ENCODE data around the gene CLEC2A. TPM values are rescaled to one million over a fixed set of nuclear protein-coding genes. Genes with fewer than 3 reads are reported as not detected.
"Not testable (repeated sequence)": the region's sequence is repeated elsewhere in the genome, so short reads cannot be mapped to it uniquely, and the experiment has no call there.

The CLEC2A gene
- polyA plus RNA-seq, 3 donors: not detected

- Histone ChIP-seq H2AFZ (ENCODE audit: insufficient read depth, low read depth, low read length, poor library complexity, severe bottlenecking) (no peak overlapping the region), H3K27me3 (ENCODE audit: control insufficient read depth in 2 of 2, insufficient read depth in 2 of 2, low read length in 2 of 2) (no peaks in the 10 kb centered on the region), H3K4me2 (replicated peaks; ENCODE audit: extremely low read depth, low read length, poor library complexity, severe bottlenecking) (peak overlapping the region; percentile 72), H3K79me2 (ENCODE audit: insufficient read depth, low read length) (peaks cover 100% of the 10 kb centered on the region), H3K9ac (ENCODE audit: insufficient read depth, low read length, poor library complexity, severe bottlenecking) (no peak overlapping the region), H3K36me3 (replicated peaks in 1 of 2; ENCODE audit: control insufficient read depth in 1 of 2, insufficient read depth in 2 of 2, low read length in 2 of 2) (peaks cover 41 to 73% of the 10 kb centered on the region in 2 donors), H3K4me3 (replicated peaks in 1 of 3; ENCODE audit: low read depth in 2 of 3, low read length in 3 of 3) (peak overlapping the region in 2 of 3 experiments; percentile 4 to 98), H3K27ac (ENCODE audit: low read depth in 1 of 2, low read length in 2 of 2) (peak overlapping the region in 1 of 2 donors; percentile 34), H4K20me1 (ENCODE audit: insufficient read depth, low read length) (peaks cover 99% of the 10 kb centered on the region), H3K9me3 (replicated peaks in 1 of 2; ENCODE audit: control insufficient read depth in 1 of 2, insufficient read depth in 1 of 2, low read length in 2 of 2) (peaks cover 0 to 9% of the 10 kb centered on the region in 2 donors), H3K4me1 (ENCODE audit: control insufficient read depth in 1 of 2, insufficient read depth in 2 of 2, low read length in 2 of 2) (peaks cover 58 to 79% of the 10 kb centered on the region in 2 donors)
- intact Hi-C loops (cut with micrococcal nuclease): loop anchor here (5.0 to 10.0 kb wide), 3 partner anchors 36 to 49 kb away; no protein-coding TSS in a partner anchor
- DNase-seq: peak; percentile 25 to 75 (median 58)
- H3K36me3 Mint-ChIP-seq: peaks cover 87 to 92% of the 10 kb centered on the region in 2 donors
- H3K4me1 Mint-ChIP-seq: peaks cover 73% of the 10 kb centered on the region
- no peaks in the 10 kb centered on the region for H3K27me3 Mint-ChIP-seq (ENCODE audit: low read depth in 3 of 3)
- peaks cover 0 to 19% (median 7%) of the 10 kb centered on the region in 7 donors for H3K9me3 Mint-ChIP-seq
- TF ChIP-seq, protein P1, sequence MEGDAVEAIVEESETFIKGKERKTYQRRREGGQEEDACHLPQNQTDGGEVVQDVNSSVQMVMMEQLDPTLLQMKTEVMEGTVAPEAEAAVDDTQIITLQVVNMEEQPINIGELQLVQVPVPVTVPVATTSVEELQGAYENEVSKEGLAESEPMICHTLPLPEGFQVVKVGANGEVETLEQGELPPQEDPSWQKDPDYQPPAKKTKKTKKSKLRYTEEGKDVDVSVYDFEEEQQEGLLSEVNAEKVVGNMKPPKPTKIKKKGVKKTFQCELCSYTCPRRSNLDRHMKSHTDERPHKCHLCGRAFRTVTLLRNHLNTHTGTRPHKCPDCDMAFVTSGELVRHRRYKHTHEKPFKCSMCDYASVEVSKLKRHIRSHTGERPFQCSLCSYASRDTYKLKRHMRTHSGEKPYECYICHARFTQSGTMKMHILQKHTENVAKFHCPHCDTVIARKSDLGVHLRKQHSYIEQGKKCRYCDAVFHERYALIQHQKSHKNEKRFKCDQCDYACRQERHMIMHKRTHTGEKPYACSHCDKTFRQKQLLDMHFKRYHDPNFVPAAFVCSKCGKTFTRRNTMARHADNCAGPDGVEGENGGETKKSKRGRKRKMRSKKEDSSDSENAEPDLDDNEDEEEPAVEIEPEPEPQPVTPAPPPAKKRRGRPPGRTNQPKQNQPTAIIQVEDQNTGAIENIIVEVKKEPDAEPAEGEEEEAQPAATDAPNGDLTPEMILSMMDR (IDR thresholded peaks at IDR 0.05): no peak
- peak overlapping the region in 1 of 2 donors; percentile 36 for H3K4me3 Mint-ChIP-seq
- H3K27ac Mint-ChIP-seq: peak overlapping the region in 5 of 7 donors; percentile 53 to 77 (median 67)
Measured at GRCh38 chr12:9977916-9978315, 45.7 kb upstream of the CLEC2A start.

DNA sequence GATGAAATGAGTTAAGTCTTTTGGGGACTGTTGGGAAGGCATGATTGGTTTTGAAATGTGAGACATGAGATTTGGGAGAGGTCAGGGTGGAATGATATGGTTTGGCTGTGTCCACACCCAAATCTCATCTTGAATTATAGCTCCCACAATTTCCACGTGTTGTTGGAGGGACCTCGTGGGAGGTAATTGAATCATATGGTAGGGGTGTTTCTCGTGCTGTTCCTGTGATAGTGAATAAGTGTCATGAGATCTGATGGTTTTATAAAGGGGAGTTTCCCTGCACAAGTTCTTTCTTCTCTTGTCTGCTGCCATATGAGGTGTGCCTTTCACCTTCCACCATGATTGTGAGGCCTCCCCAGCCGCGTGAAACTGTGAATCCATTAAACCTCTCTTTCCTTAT is 44.5 kb upstream of the CLEC2A start:
- H3K9me3 ChIP-seq (replicated peaks in 1 of 2; ENCODE audit: control insufficient read depth in 1 of 2, insufficient read depth in 1 of 2, low read length in 2 of 2); H2AFZ ChIP-seq (ENCODE audit: insufficient read depth, low read depth, low read length, poor library complexity, severe bottlenecking); H3K27me3 ChIP-seq (ENCODE audit: control insufficient read depth in 2 of 2, insufficient read depth in 2 of 2, low read length in 2 of 2); H3K27me3 Mint-ChIP-seq (ENCODE audit: low read depth in 3 of 3): not testable (repeated sequence)
- Mint-ChIP-seq H3K27ac (peak overlapping the region; percentile 33 to 89 (median 79)), H3K4me1 (peaks cover 77% of the 10 kb centered on the region), H3K4me3 (peak overlapping the region; percentile 29 to 100), H3K36me3 (peaks cover 83 to 91% of the 10 kb centered on the region in 2 donors), H3K9me3 (peaks cover 0 to 19% (median 7%) of the 10 kb centered on the region in 7 donors)
- peaks cover 58 to 79% of the 10 kb centered on the region in 2 donors for H3K4me1 ChIP-seq (ENCODE audit: control insufficient read depth in 1 of 2, insufficient read depth in 2 of 2, low read length in 2 of 2)
- peaks cover 92% of the 10 kb centered on the region for H4K20me1 ChIP-seq (ENCODE audit: insufficient read depth, low read length)
- peak in 1 of 3 donors; percentile 62 for DNase-seq
- peak overlapping the region; percentile 8 to 76 for H3K27ac ChIP-seq (ENCODE audit: low read depth in 1 of 2, low read length in 2 of 2)
- H3K79me2 ChIP-seq (ENCODE audit: insufficient read depth, low read length): peaks cover 100% of the 10 kb centered on the region
- intact Hi-C loops (cut with micrococcal nuclease): loop anchor here (5.0 to 10.0 kb wide), 3 partner anchors 34 to 51 kb away; no protein-coding TSS in a partner anchor
- peak overlapping the region; percentile 18 for H3K9ac ChIP-seq (ENCODE audit: insufficient read depth, low read length, poor library complexity, severe bottlenecking)
- peak overlapping the region; percentile 30 to 98 (median 86) for H3K4me3 ChIP-seq (replicated peaks in 1 of 3; ENCODE audit: low read depth in 2 of 3, low read length in 3 of 3)
- peak overlapping the region; percentile 72 for H3K4me2 ChIP-seq (replicated peaks; ENCODE audit: extremely low read depth, low read length, poor library complexity, severe bottlenecking)
- peaks cover 28 to 68% of the 10 kb centered on the region in 2 donors for H3K36me3 ChIP-seq (replicated peaks in 1 of 2; ENCODE audit: control insufficient read depth in 1 of 2, insufficient read depth in 2 of 2, low read length in 2 of 2)
- WGBS (ENCODE audit: insufficient coverage): no CpG with 5 or more reads among the region's 5 CpGs
